HG03469 (cell line): ENCODE results near the gene IL31RA.
"Not testable (repeated sequence)": the region's sequence is repeated elsewhere in the genome, so short reads cannot be mapped to it uniquely, and the experiment has no call there.

Experiments
- ATAC-seq: cut with Tn5 transposase; IDR thresholded peaks from one replicate; pipeline ENCODE4 v1.9.1; 2021; ENCODE audit warnings: mild to moderate bottlenecking, moderate library complexity, moderate number of reproducible peaks; ENCODE audit not compliant: unreplicated experiment

The IL31RA gene

DNA sequence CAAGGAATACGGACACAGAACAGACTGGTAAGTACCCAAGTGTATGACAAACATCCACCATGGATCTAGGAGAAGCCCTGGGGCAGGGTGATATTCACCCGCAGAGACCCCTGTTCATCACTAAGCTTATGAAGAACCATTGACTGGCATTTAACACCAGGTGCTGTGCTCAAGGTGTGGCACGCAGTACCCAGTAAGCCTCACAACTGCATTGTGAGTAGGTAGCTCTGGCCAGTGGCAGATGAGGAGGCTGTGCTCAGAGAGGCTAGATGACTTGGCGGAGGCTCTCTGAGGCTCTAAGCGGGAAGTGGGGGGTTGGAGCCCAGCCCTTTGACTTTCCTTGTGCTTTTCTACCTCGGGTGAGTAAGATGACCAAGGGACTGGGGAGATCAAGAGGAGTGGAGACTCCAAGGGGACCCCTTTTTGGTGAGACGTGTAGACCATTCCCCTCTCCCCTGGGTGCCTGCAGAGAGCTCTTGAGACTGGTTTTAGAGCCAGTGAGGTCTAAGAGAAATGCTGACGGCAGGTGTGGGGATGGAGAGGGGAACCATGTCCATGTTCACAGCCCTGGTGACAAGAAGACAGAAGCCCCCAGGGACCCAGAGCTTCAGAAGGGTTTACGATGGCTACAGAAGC, 72.8 kb downstream of the IL31RA start:
- no peak for ATAC-seq

DNA sequence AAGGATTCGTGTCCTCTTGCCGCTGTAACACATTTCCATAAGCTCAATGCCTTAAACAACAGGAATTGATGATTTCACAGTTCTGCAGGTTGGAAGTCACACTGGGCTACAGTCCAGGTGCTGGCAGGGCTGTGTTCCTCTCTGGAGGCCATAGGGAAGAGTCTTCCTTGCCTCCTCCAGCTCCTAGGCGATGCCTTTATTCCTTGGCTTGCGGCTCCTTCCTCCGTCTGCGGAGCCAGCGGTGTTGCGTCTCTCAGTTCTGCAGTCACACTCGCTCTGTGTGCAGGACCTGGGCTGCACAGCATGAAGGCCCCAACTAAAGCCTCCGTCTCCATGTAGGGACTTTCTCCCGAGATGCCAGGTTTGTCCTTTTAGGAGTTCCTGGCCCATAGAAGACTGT, 73.6 kb downstream of the IL31RA start:
- ATAC-seq, result no peak

DNA sequence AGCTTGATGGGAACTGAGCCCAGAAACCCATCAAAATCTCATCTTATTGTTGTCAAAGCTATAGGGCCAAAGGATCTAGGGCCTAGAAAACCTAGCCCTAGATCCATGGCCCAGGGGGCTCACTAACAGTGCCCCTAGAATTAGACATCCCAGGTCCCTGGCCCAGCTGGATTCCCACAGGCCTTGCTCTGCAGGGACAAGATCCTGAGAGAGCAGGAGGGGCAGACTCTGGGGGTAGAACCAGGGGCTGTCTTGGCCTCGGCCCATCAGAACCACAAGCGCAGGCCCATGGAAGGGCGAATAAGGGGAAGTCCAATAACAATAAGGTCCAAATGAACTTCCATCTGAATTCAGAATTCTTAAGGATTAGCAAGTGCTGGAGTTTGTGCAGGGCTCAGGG, 74.0 kb downstream of the IL31RA start:
- no peak for ATAC-seq

DNA sequence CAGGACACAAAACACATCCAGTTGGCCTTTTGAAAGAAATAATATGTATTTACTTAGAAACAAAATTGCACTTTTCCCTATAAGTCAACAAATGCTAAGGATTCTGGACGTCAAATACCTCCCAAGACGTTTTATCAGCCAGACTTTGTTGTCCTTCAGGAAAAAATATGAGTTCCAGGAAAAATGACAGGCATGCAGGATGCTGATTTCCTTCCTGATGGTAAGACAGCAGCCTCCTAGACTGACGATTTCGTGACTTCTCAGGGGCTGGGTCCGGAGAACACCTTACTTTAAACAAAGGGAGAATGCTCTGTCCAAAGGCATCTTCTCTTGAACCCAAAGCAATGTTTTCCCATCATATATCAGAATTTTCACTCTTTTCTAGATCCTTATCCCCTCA, 74.6 kb downstream of the IL31RA start:
- no peak for ATAC-seq

DNA sequence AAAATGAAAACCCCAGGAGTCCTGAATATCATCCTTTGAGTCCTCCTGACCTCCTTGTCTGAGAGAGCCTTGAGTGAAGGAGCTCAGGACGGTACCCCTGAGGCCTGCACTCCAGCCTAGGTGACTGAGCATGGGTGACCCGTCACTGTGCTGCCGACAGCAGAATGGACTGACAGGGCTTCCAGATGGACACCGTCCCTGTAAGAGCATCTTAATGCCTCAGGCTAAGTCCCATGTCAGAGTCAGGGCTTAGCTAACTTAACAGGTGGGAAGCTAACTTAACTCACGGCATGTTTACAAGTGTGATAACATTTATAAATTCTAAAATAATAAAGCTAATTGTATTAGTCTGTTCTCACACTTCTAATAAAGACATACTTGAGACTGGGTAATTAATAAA, 75.3 kb downstream of the IL31RA start:
- no peak for ATAC-seq

DNA sequence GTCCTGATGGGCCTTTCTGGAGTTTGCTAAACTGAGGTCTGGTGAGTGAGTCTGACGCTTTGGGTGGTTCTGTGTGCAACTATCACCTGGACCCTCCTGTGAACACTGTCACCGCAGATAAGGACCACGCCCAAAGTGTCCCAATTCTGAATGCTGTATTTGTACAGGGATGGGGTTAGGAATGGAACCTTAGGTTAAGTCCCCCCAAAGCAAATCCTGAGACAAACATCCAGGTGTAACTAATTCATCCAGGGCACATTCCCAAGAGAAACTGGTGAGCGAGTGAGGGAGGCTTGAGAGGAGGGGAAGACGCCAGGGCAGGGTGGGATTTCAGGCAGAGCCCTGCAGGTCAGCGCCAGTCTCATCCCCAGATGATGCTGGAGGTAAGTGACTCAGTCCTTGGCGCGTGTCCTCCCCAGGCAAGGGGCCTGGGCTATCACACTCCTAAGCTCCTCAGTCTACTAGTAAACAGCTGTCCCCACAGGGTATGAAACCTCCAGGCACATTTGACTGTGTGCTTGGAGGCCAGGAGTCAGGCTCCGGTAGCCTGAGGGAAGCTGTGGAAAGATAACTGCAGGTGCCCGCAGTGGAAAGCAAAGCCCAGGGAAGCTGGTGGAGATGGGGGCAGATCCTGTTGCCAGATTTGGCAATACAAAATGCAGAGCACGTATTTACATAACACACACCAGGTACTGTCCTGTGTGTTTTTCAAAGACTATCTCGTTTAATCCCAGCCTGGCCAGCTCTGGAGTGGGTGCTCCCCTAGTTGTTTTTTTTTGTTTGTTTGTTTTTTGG, 76.9 kb downstream of the IL31RA start:
- ATAC-seq, result no peak

DNA sequence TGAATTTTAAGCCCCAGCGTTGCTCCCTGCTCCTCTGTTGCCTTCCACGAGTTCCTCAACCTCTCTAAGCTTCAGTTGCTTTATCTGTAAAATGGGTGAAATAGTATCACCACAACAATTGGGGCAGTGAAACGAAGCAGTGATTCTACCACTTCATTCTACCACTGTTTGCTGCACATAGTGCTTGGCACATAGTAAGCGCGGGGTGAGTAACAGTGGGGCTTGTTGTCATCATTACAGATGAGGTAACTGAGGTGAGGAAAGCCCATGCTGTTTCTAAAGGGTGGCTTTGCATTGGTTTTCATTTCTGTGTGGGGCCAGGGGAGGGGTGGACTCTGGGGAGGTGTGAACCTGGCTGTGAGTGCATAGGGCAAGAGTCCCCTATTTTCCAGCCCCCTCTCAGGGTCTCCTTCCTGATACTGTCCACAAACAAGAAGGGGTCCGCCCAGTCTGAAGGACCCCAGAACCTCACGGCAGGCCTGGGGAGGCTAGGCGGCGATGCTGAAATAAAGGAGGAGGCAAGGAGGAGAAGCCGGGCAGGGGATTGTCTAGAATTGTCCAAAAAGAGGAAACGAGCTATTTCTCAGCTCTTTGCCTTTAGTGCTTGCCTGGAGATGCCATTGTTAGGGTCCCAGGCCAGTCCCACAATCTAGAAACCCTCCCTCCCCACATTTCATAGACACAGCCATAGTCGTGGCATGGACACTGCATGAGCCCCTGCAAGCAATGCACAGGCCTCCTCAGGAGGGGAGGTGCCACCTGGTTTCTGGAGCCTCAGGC, 78.1 kb downstream of the IL31RA start:
- ATAC-seq, result no peak

DNA sequence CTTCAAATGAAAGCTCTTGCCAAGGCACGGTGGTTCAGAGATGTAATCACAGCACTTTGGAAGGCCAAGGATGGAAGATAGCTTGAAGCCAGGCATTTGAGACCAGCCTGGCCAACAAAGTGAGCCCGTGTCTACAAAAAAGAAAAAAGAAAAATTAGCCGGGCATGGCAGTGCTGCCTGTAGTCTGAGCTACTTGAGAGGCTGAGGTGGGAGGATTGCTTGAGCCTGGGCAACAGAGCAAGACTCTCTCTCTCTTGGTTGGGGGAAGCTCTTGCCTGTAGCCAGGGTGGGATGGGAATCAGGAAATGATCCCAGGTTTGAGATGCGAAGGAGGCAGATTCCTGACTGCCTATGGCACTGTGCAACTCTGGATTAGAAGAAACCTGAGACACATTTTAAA, 81.5 kb downstream of the IL31RA start:
- ATAC-seq, result no peak

DNA sequence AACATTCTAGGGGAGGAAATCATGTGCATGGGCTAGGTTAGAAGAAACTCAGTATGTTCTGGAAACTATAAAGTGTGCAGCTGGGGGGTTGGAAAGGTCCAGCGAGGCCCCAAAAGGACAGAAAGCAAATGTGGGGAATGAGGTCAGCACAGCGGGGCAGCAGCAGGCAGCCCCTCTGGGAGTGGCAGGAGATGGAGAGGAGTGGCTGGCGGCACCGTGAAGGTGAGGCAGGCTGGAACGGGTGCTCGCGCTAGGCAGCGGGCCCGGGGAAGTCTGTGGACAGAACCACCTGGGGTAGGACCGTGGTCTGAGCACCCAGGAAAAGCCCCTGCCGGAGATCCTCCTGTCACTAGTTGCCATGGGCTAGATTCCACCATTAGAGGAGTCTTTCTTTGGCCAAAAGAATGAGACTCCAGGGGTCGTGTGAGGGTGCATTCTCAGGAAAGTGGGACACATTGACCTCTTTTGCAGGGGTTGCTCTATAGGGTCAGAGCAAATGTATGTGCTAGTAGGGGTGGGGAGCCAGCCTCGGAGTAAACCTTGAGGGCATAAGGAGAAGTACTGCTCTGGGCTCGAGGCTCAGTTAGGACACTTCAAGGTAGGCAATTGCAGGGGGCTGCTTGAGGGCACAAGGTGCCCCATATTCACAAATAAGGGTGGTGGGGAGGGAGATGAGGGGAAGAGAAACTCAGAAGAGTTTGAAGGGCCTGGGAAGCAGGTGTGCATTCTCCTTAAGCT, 82.4 kb downstream of the IL31RA start:
- no peak for ATAC-seq

DNA sequence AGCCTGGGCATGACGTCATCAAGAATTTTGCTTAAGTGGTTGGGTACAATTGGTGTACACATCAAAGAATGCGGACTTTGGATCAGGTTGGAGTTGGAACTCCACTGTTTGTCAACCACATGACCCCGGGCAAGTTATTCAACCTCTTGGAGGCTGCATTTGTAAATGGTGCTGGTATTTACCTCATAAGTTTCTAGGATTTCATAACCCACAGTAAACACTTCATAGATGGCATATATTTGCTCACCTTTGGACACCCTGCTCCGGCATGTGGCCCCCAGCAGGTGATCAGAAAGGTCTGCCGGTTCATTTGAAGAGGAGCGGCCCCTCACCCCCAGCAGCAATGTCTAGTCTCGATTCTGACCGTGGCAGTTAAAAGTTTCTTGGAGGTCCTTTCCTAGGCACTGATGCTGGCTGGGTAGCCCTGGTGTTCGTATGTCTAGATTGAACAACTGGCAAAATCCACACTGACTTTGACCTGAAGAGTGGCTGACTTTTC, 83.0 kb downstream of the IL31RA start:
- ATAC-seq, result no peak

DNA sequence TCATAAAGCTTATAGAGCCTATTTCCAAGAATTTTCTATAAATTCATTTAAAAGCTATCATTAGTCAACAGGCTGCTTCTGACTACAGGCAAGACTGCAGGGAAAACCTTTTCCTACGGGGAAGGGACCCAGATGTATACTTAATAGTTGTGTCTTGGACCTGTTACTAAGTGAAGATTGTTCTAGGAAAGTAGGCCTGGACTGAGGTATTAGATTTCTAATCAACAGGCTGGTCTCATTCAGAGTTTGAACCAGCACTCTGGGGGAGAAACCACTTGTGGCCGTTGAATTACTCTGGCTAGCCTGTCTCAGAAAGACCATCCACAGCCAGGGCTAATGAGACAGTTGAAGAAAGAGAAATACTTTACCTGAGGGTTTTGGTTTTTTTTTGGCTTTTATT, 83.6 kb downstream of the IL31RA start:
- no peak for ATAC-seq

DNA sequence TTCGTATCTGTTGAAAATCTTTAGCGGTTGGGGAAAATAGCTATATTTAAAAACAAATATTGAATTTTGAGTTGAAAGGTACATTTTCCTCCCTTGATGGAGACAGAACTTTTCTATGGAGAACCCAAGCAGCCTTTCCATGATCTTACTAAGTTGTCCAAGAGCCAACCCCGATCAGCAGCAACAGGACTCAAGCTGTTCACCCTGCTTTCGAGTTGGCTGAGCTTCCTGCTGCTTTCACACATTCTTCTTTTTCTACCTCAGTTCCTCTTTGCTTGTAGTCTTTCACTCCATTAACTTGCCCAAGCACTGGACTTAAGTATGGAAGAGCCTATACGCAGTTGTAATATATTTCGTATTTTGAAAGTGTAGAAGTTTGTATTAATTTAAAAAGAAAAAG, 84.2 kb downstream of the IL31RA start:
- no peak for ATAC-seq

DNA sequence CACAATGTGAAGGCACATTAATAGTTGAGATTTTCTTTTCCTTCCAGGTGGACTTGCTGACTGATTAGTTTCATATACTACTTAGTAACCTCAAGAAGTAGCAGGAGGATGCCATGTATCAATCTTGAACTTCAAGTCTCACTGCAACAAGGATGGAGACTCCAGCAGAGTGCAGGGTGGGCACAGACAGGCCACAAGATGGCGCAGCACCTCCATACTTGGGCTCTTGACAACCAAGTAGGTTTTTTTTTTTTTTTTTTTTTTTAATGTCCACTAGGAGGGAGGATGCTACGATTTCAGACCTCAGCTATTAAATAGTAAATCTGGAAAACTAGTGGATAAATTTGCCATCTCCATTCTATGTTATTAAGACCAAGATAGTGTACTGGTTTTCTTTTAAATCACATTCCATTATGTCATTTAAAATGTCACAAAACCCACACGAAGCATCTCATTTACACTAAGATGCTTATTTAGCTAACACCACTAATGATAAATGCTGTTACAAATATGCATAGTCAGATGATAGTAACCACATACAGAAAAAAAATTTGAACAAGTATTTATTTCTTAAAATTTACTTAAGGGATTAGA, 85.0 kb downstream of the IL31RA start:
- no peak for ATAC-seq

DNA sequence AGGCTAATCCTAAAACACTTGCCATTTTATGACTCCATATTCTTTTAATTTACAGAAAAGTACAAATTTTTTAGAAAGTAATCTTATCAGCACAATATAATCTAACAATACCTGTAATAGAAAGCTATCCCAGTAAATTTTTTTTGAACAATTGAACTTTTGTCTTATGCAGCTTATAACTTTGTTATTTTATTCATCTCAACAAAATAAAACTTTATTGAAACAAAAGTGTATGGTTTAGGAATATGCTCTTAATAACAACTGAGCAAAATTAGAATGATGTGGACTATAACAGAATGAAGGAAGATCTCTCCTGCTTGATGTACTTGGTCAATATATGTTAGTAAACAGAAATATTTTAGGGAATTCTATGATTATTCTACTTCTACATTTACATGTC, 86.4 kb downstream of the IL31RA start:
- not testable (repeated sequence) for ATAC-seq

DNA sequence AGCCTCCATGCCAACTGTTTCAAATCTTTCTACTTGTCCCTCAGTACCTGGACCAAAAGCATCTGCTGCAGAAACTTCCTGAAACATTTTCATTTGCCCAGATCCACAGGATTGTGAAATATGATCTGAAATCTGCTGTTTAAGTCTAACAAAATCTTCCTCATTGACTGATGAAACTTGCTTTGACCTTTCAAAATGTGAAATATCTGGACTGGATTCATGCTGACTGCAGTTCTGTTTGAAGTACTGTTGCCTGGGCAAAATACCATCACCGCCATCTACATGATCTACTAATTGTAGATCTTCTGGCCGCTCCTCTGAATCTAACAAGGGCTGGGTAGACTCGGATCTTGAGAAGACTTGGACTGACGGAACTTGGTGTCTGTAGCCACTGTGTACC, 90.0 kb downstream of the IL31RA start:
- not testable (repeated sequence) for ATAC-seq

DNA sequence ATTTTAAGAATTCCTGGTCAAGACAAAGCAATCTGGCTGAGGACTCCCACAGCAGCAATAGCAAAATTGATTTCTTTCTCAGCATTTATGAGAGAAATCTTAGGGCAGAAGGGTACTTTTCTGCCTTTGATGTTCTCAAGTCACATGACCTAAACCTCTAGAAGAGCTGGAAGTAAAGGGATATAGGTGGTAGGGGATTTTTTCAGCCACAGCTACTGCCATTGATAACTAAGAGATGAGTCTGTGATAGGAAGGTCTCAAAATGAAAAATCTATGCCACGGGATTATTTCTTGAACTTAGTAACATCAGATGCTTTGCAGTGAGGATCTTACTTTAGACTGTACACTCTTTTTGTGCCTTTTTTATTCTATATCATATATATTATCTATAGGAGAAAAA, 108.1 kb downstream of the IL31RA start:
- no peak for ATAC-seq

DNA sequence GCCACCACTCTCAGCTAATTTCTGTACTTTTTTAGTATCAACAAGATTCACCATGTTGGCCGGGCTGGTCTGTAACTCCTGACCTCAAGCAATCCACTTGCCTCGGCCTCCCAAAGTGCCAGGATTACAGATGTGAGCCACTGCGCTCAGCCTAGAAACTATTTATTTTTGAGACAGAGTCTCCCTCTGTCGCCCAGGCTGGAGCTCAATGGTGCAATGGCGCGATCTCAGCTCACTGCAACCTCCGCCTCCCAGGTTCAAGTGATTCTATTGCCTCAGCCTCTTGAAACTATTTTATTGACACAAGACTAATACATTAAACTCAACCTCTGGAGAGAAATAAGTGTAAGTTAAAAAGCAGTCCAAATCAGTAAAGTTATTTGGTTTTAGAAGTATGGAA, 109.6 kb downstream of the IL31RA start:
- no peak for ATAC-seq

DNA sequence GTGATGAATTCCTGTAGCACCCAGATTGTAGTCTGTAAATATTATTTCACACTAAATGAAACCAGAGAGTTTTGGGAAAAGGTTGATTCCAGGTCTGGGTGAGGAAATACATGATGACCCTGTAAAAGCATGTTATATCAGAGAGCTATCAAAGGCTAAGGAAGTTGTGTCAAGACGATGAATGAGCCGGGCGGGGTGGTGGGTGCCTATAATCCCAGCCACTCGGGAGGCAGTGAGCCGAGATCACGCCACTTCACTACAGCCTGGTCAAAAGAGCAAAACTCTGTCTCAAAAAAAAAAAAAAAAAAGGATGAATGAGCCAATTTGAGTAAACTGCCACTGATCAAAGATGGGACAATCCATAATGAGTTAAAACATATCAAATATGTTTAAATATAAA, 114.4 kb downstream of the IL31RA start:
- no peak for ATAC-seq

DNA sequence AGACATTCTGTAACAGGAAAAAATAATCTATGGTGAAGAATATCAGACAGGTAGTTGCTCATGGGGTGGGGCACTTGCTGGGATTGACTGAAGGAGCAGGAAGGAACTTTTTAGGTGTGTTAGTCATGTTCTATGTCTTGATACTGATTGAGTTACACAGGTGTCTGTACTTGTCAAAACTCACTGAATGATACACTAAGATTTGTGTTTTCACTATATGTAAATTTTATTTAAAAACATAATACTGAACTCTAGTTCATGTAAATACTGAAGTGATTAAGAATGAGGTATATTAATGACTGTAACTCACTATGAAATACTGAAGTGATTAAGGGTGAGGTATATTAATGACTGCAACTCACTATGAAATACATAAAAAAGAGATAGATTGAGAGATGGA, 115.1 kb downstream of the IL31RA start:
- ATAC-seq, result no peak

DNA sequence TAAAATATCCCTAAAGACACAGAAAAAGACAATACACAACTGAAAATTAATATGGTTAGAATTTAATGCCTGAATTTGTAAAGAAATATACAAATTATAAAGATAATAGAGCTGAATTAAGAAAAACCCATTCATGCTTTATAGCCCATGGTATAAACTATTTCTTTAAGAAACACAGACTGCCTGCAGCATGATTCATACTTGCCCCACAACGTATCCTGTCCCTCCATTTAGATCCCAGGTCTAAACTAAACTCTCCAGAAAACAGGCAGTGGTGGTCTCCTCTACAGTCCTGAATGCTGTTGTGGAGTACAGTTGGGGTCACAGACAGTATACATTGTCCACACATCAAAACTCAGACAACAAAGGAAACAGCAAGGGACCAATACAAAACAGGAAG, 118.8 kb downstream of the IL31RA start:
- no peak for ATAC-seq
